Karpas-422 (cell line): ENCODE measurements around the gene MFSD8. TPM values are rescaled to one million over a fixed set of nuclear protein-coding genes. Genes with fewer than 3 reads are reported as not detected.
"Not testable (repeated sequence)": the region's sequence is repeated elsewhere in the genome, so short reads cannot be mapped to it uniquely, and the experiment has no call there.

Experiments
- DNase-seq: peaks from one replicate; pipeline ENCODE4 v3.0.0-alpha.2; 2015
- H2AFZ ChIP-seq: fragments of 200-600 bp; sonication (generic); 2 replicates; pipeline ENCODE4 v1.6.1; 2014; ENCODE audit warnings: antibody characterized with exemption, low read length, mixed read lengths
- H3K27ac ChIP-seq: fragments of 200-600 bp; sonication (generic); 2 replicates; pipeline ENCODE4 v1.5.1; 2014; ENCODE audit warnings: mild to moderate bottlenecking, low read length, moderate library complexity
- H3K27me3 ChIP-seq: fragments of 200-600 bp; sonication (generic); 2 replicates; pipeline ENCODE4 v1.6.1; 2014; ENCODE audit warnings: low read length, mixed read lengths
- H3K36me3 ChIP-seq: fragments of 200-600 bp; sonication (generic); 2 replicates; pipeline ENCODE4 v1.6.1; 2014; ENCODE audit warnings: low read length, mixed read lengths; ENCODE audit not compliant: insufficient read depth
- H3K4me1 ChIP-seq: fragments of 200-600 bp; sonication (generic); 2 replicates; pipeline ENCODE4 v1.6.1; 2014; ENCODE audit warnings: mild to moderate bottlenecking, low read length, mixed read lengths
- H3K4me2 ChIP-seq: fragments of 200-600 bp; sonication (generic); 2 replicates; pipeline ENCODE4 v1.6.1; 2014; ENCODE audit warnings: low read length, low read depth, mild to moderate bottlenecking; ENCODE audit not compliant: poor library complexity, severe bottlenecking
- H3K4me3 ChIP-seq: fragments of 200-600 bp; sonication (generic); 2 replicates; pipeline ENCODE4 v1.5.1; 2014; ENCODE audit warnings: mild to moderate bottlenecking, antibody characterized with exemption, low read length, mixed read lengths
- H3K79me2 ChIP-seq: fragments of 200-600 bp; sonication (generic); 2 replicates; pipeline ENCODE4 v1.6.1; 2014; ENCODE audit warnings: mild to moderate bottlenecking, low read length, mixed read lengths
- H3K9ac ChIP-seq: fragments of 200-600 bp; sonication (generic); 2 replicates; pipeline ENCODE4 v1.6.0; 2014; ENCODE audit warnings: low read length
- H3K9me2 ChIP-seq: fragments of 200-600 bp; sonication (generic), shearing (Covaris generic); replicated peaks from 2 replicates; pipeline ENCODE4 v1.6.0; 2014; ENCODE audit warnings: mild to moderate bottlenecking, low read length, moderate library complexity; ENCODE audit not compliant: insufficient read depth
- H3K9me3 ChIP-seq: fragments of 300-700, 200-600 bp; sonication (generic); 2 replicates; pipeline ENCODE4 v1.6.1; 2014; ENCODE audit warnings: low read length, mixed read lengths
- H4K20me1 ChIP-seq: fragments of 200-600 bp; sonication (generic); 2 replicates; pipeline ENCODE4 v1.6.1; 2014; ENCODE audit warnings: mild to moderate bottlenecking, antibody characterized with exemption, low read length, low read depth; ENCODE audit not compliant: insufficient read depth
- total RNA-seq: library from RNA; depleted of rRNA; stranded (reverse); fragments of >200 nt; shearing (Covaris generic); gene quantifications from 2 replicates; pipeline ENCODE4 v1.2.3, GENCODE V29; 2014; ENCODE audit warnings: low replicate concordance

The MFSD8 gene
- total RNA-seq, 1 experiment from 2014 or later: 99.5 TPM

- H3K36me3 ChIP-seq, H3K9me3 ChIP-seq, DNase-seq, H3K9me2 ChIP-seq, H4K20me1 ChIP-seq, H3K27me3 ChIP-seq: not testable (repeated sequence)
- H3K79me2 ChIP-seq: peaks cover 91% of the 10 kb centered on the region
- H3K4me2 ChIP-seq: peak overlapping the region; percentile 51
- H3K4me1 ChIP-seq: peaks cover 33% of the 10 kb centered on the region
- peak overlapping the region; percentile 29; the same call in 1 of the 2 replicates for H2AFZ ChIP-seq
- H3K9ac ChIP-seq: peak overlapping the region; percentile 74
- peak overlapping the region; percentile 73 for H3K4me3 ChIP-seq
- H3K27ac ChIP-seq: peak overlapping the region; percentile 2
These were observed 429 bp downstream of the MFSD8 start for GRCh38 chr4:127964426-127965061.

GRCh38 chr4:127963633-127964398 is 1.2 kb downstream of the MFSD8 start:
- H3K36me3 ChIP-seq, H3K27me3 ChIP-seq, H3K27ac ChIP-seq, H3K9me3 ChIP-seq, DNase-seq, H3K9me2 ChIP-seq, H4K20me1 ChIP-seq, H2AFZ ChIP-seq: not testable (repeated sequence)
- H3K4me3 ChIP-seq: peak overlapping the region; percentile 73; the same call in 1 of the 2 replicates
- peaks cover 33% of the 10 kb centered on the region for H3K4me1 ChIP-seq
- peak overlapping the region; percentile 51 for H3K4me2 ChIP-seq
- H3K79me2 ChIP-seq: peaks cover 91% of the 10 kb centered on the region
- peak overlapping the region; percentile 74 for H3K9ac ChIP-seq

- H3K27me3 ChIP-seq: no peaks in the 10 kb centered on the region
- H3K36me3 ChIP-seq: peaks cover 11% of the 10 kb centered on the region; the same call in 1 of the 2 replicates
- H4K20me1 ChIP-seq: no peaks in the 10 kb centered on the region
- no peak overlapping the region for H2AFZ ChIP-seq
- peaks cover 86% of the 10 kb centered on the region for H3K79me2 ChIP-seq
- no peak overlapping the region for H3K9ac ChIP-seq
- H3K27ac ChIP-seq: no peak overlapping the region
- H3K4me2 ChIP-seq: no peak overlapping the region
- no peak overlapping the region for H3K4me3 ChIP-seq
- no peaks in the 10 kb centered on the region for H3K9me2 ChIP-seq
- no peak for DNase-seq
- no peaks in the 10 kb centered on the region for H3K9me3 ChIP-seq
- peaks cover 11% of the 10 kb centered on the region for H3K4me1 ChIP-seq
These were observed 5.2 kb downstream of the MFSD8 start for GRCh38 chr4:127959794-127960193.

GRCh38 chr4:127957105-127957504 is 7.9 kb downstream of the MFSD8 start:
- no peak overlapping the region for H3K9ac ChIP-seq
- H3K4me1 ChIP-seq: 0 out of 2 replicates have a peak, but pooled peaks cover 2% of the 10 kb centered on the region
- peaks cover 19% of the 10 kb centered on the region; the same call in 1 of the 2 replicates for H3K36me3 ChIP-seq
- no peaks in the 10 kb centered on the region for H4K20me1 ChIP-seq
- no peak for DNase-seq
- no peaks in the 10 kb centered on the region for H3K9me2 ChIP-seq
- H3K79me2 ChIP-seq: peaks cover 81% of the 10 kb centered on the region
- no peaks in the 10 kb centered on the region for H3K27me3 ChIP-seq
- H2AFZ ChIP-seq: no peak overlapping the region
- H3K27ac ChIP-seq: no peak overlapping the region
- H3K4me2 ChIP-seq: no peak overlapping the region
- no peaks in the 10 kb centered on the region for H3K9me3 ChIP-seq
- H3K4me3 ChIP-seq: no peak overlapping the region

- Histone ChIP-seq H3K79me2 (0 out of 2 replicates have a peak, but pooled peaks cover 7% of the 10 kb centered on the region), H3K9me3 (no peaks in the 10 kb centered on the region), H3K9me2 (no peaks in the 10 kb centered on the region), H3K4me2 (no peak overlapping the region), H3K4me3 (no peak overlapping the region), H4K20me1 (no peaks in the 10 kb centered on the region), H3K27me3 (no peaks in the 10 kb centered on the region), H3K4me1 (peaks cover 4% of the 10 kb centered on the region; the same call in 1 of the 2 replicates), H3K9ac (no peak overlapping the region), H3K27ac (no peak overlapping the region), H2AFZ (no peak overlapping the region), H3K36me3 (peaks cover 16% of the 10 kb centered on the region; the same call in 1 of the 2 replicates)
- no peak for DNase-seq
These were observed 28.0 kb downstream of the MFSD8 start for GRCh38 chr4:127936974-127937373.

- not testable (repeated sequence) for H3K9me2 ChIP-seq, H3K4me3 ChIP-seq, H2AFZ ChIP-seq, DNase-seq, H3K27ac ChIP-seq, H3K36me3 ChIP-seq, H4K20me1 ChIP-seq, H3K27me3 ChIP-seq, H3K4me1 ChIP-seq, H3K79me2 ChIP-seq, H3K9ac ChIP-seq, H3K4me2 ChIP-seq, H3K9me3 ChIP-seq
These were observed 33.1 kb downstream of the MFSD8 start for GRCh38 chr4:127931836-127932235.

GRCh38 chr4:127930175-127930574 is 34.8 kb downstream of the MFSD8 start:
- Histone ChIP-seq H2AFZ (no peak overlapping the region), H3K4me3 (no peak overlapping the region)

GRCh38 chr4:127925720-127926119 is 39.3 kb downstream of the MFSD8 start:
- not testable (repeated sequence) for H3K9ac ChIP-seq, DNase-seq, H3K27ac ChIP-seq, H3K27me3 ChIP-seq, H3K4me1 ChIP-seq, H2AFZ ChIP-seq, H3K9me3 ChIP-seq, H3K4me2 ChIP-seq, H3K4me3 ChIP-seq, H3K79me2 ChIP-seq, H4K20me1 ChIP-seq, H3K9me2 ChIP-seq
- peaks cover 12% of the 10 kb centered on the region for H3K36me3 ChIP-seq

More at GRCh38 chr4:127930175-127930574, 34.8 kb downstream of the MFSD8 start:
- Histone ChIP-seq H3K36me3 (peaks cover 4% of the 10 kb centered on the region), H3K27me3 (no peaks in the 10 kb centered on the region), H4K20me1 (no peaks in the 10 kb centered on the region), H3K4me1 (no peaks in the 10 kb centered on the region), H3K9ac (no peak overlapping the region), H3K79me2 (no peaks in the 10 kb centered on the region), H3K27ac (no peak overlapping the region), H3K9me3 (no peaks in the 10 kb centered on the region), H3K4me2 (no peak overlapping the region), H3K9me2 (no peaks in the 10 kb centered on the region)
- no peak for DNase-seq
